H9 (cell line): ENCODE data around the gene DYNLRB1. TPM values are rescaled to one million over a fixed set of nuclear protein-coding genes. Genes with fewer than 3 reads are reported as not detected.

Experiments
- DNase-seq: peaks from one replicate; pipeline ENCODE4 v3.0.0-alpha.2; 2017
- H2AFZ ChIP-seq: one replicate; pipeline ENCODE4 v1.6.1; 2013; ENCODE audit warnings: mild to moderate bottlenecking, low read length, control low read depth, moderate library complexity
- H2AK5ac ChIP-seq: 2 replicates; pipeline ENCODE4 v1.6.1; 2013; ENCODE audit warnings: low read length, control low read depth, mixed read lengths; ENCODE audit not compliant: insufficient read length
- H2BK120ac ChIP-seq: one replicate; pipeline ENCODE4 v1.6.1; 2013; ENCODE audit warnings: low read depth, mild to moderate bottlenecking, low read length, control low read depth, inconsistent platforms; ENCODE audit not compliant: poor library complexity, severe bottlenecking
- H2BK12ac ChIP-seq: 2 replicates; pipeline ENCODE4 v1.6.1; 2013; ENCODE audit warnings: low read length, control low read depth, mixed read lengths, low read depth; ENCODE audit not compliant: insufficient read length
- H2BK15ac ChIP-seq: 2 replicates; pipeline ENCODE4 v1.6.1; 2013; ENCODE audit warnings: low read depth, low read length, control low read depth
- H2BK20ac ChIP-seq: one replicate; pipeline ENCODE4 v1.6.1; 2013; ENCODE audit warnings: low read depth, mild to moderate bottlenecking, low read length, control low read depth, inconsistent platforms; ENCODE audit not compliant: poor library complexity, severe bottlenecking
- H2BK5ac ChIP-seq: 2 replicates; pipeline ENCODE4 v1.6.1; 2013; ENCODE audit warnings: low read length, control low read depth, mixed read lengths; ENCODE audit not compliant: insufficient read length
- H3K14ac ChIP-seq: 2 replicates; pipeline ENCODE4 v1.6.1; 2013; ENCODE audit warnings: low read length, control low read depth; ENCODE audit not compliant: insufficient read depth
- H3K18ac ChIP-seq: 2 replicates; pipeline ENCODE4 v1.6.1; 2013; ENCODE audit warnings: low read depth, mild to moderate bottlenecking, mixed read lengths, low read length, control low read depth; ENCODE audit not compliant: insufficient read length
- H3K23ac ChIP-seq: 2 replicates; pipeline ENCODE4 v1.6.1; 2013; ENCODE audit warnings: low read length, control low read depth, mixed read lengths, low read depth; ENCODE audit not compliant: insufficient read length
- H3K23me2 ChIP-seq: 2 replicates; pipeline ENCODE4 v1.6.1; 2013; ENCODE audit warnings: low read depth, mild to moderate bottlenecking, mixed read lengths, low read length, control low read depth; ENCODE audit not compliant: insufficient read length, poor library complexity, severe bottlenecking
- H3K27ac ChIP-seq: 2 replicates; pipeline ENCODE4 v1.5.1; 2013; ENCODE audit warnings: low read length, control low read depth, mixed read lengths, low read depth; ENCODE audit not compliant: insufficient read length
- H3K27me3 ChIP-seq: 2 replicates; pipeline ENCODE4 v1.6.1; 2013; ENCODE audit warnings: low read length, control low read depth, inconsistent platforms; ENCODE audit not compliant: insufficient read depth
- H3K4ac ChIP-seq: 2 replicates; pipeline ENCODE4 v1.6.1; 2013; ENCODE audit warnings: low read depth, mild to moderate bottlenecking, control low read depth, inconsistent platforms, low read length, moderate library complexity
- H3K4me1 ChIP-seq: 2 replicates; pipeline ENCODE4 v1.6.1; 2013; ENCODE audit warnings: low read length, control low read depth, inconsistent platforms; ENCODE audit not compliant: insufficient read depth
- H3K4me2 ChIP-seq: 2 replicates; pipeline ENCODE4 v1.6.1; 2013; ENCODE audit warnings: low read length, control low read depth, mixed read lengths; ENCODE audit not compliant: insufficient read length, insufficient read depth
- H3K56ac ChIP-seq: 2 replicates; pipeline ENCODE4 v1.6.1; 2013; ENCODE audit warnings: low read depth, mild to moderate bottlenecking, mixed read lengths, low read length, control low read depth; ENCODE audit not compliant: insufficient read length
- H3K79me1 ChIP-seq: 2 replicates; pipeline ENCODE4 v1.6.1; 2013; ENCODE audit warnings: low read depth, mild to moderate bottlenecking, moderate library complexity, low read length, control low read depth, inconsistent platforms; ENCODE audit not compliant: insufficient read depth, poor library complexity, severe bottlenecking
- H3K79me2 ChIP-seq: 2 replicates; pipeline ENCODE4 v1.6.1; 2013; ENCODE audit warnings: low read length, control low read depth, inconsistent platforms; ENCODE audit not compliant: insufficient read depth
- H3K9ac ChIP-seq: 2 replicates; pipeline ENCODE4 v1.6.1; 2013; ENCODE audit warnings: low read length, control low read depth, mixed read lengths; ENCODE audit not compliant: insufficient read length; ENCODE audit errors: extremely low read depth
- H3K9me3 ChIP-seq: one replicate; pipeline ENCODE4 v1.6.1; 2013; ENCODE audit warnings: low read depth, low read length, inconsistent platforms; ENCODE audit not compliant: control insufficient read depth
- H3T11ph ChIP-seq: one replicate; pipeline ENCODE4 v1.6.1; 2013; ENCODE audit warnings: mild to moderate bottlenecking, low read length, control low read depth, inconsistent platforms
- H4K20me1 ChIP-seq: one replicate; pipeline ENCODE4 v1.6.1; 2013; ENCODE audit not compliant: control insufficient read depth, insufficient read length, insufficient read depth
- H4K5ac ChIP-seq: 2 replicates; pipeline ENCODE4 v1.6.1; 2013; ENCODE audit warnings: low read depth, mild to moderate bottlenecking, mixed read lengths, low read length, control low read depth; ENCODE audit not compliant: insufficient read length
- H4K8ac ChIP-seq: replicated peaks from 2 replicates; pipeline ENCODE4 v1.6.1; 2013; ENCODE audit warnings: low read length, control low read depth, mixed read lengths, low read depth; ENCODE audit not compliant: insufficient read length
- H4K91ac ChIP-seq: 2 replicates; pipeline ENCODE4 v1.6.1; 2013; ENCODE audit warnings: low read depth, mild to moderate bottlenecking, moderate library complexity, mixed read lengths, low read length, control low read depth; ENCODE audit not compliant: insufficient read length
- H3K27ac Mint-ChIP-seq, 3 experiments: 2 replicates in 2 of 3; 3 replicates in 1 of 3; pipeline ENCODE4 v1.8.0; 2020 to 2021; ENCODE audit warnings: mixed read lengths in 3 of 3, mild to moderate bottlenecking in 1 of 3, moderate library complexity in 1 of 3
- H3K27me3 Mint-ChIP-seq: 2 replicates; pipeline ENCODE4 v1.8.0; 2021; ENCODE audit warnings: low read depth, mild to moderate bottlenecking, moderate library complexity, mixed read lengths
- H3K36me3 Mint-ChIP-seq, 3 experiments: 2 replicates in 2 of 3; 3 replicates in 1 of 3; pipeline ENCODE4 v1.8.0; 2020 to 2021; ENCODE audit warnings: low read depth in 3 of 3, mixed read lengths in 3 of 3; ENCODE audit not compliant: insufficient read depth in 1 of 3
- H3K4me1 Mint-ChIP-seq, 2 experiments: 2 replicates each; pipeline ENCODE4 v1.8.0; 2020; ENCODE audit warnings: mixed read lengths in 2 of 2
- H3K4me3 Mint-ChIP-seq, 2 experiments: 2 replicates in 1 of 2; 3 replicates in 1 of 2; pipeline ENCODE4 v1.8.0; 2020 to 2021; ENCODE audit warnings: mild to moderate bottlenecking in 2 of 2, mixed read lengths in 2 of 2, moderate library complexity in 1 of 2
- H3K9me3 Mint-ChIP-seq, 2 experiments: 2 replicates in 1 of 2; 3 replicates in 1 of 2; pipeline ENCODE4 v1.8.0; 2020; ENCODE audit warnings: mild to moderate bottlenecking in 2 of 2, mixed read lengths in 2 of 2, moderate library complexity in 1 of 2
- CTCF ChIP-seq: fragments of 200-600 bp; sonication (generic); conservative IDR thresholded peaks from 3 replicates; pipeline ENCODE4 v1.8.0; 2021; ENCODE audit warnings: antibody characterized with exemption, mild to moderate bottlenecking
- WGBS: extraction: QIAGEN DNeasy Blood & Tissue Kit; methylation state at CpG from one replicate; pipeline ENCODE4 v1.1.7; 2013; ENCODE audit warnings: missing lambda C conversion rate, low lambda C conversion rate, mixed read lengths; ENCODE audit not compliant: insufficient read length; ENCODE audit errors: extremely low coverage; 5-methylcytosine and 5-hydroxymethylcytosine counted together
- total RNA-seq: library from RNA; stranded (reverse); gene quantifications from 2 replicates; pipeline ENCODE4 v1.2.1, GENCODE V29; 2021

DYNLRB1 gene
- total RNA-seq, 1 experiment from 2014 or later: 200 TPM

- Histone ChIP-seq H4K20me1 (no peaks in the 10 kb centered on the region), H3T11ph (no peak overlapping the region), H3K79me2 (no peaks in the 10 kb centered on the region), H3K9ac (no peak overlapping the region), H2BK15ac (no peak overlapping the region), H2BK20ac (no peak overlapping the region), H3K18ac (no peak overlapping the region), H3K14ac (no peak overlapping the region), H3K79me1 (no peaks in the 10 kb centered on the region), H3K23me2 (peaks cover 5% of the 10 kb centered on the region), H3K56ac (no peak overlapping the region), H2AK5ac (no peak overlapping the region), H2BK120ac (no peak overlapping the region), H2AFZ (no peak overlapping the region), H4K8ac (no peak overlapping the region), H3K4me2 (no peak overlapping the region), H3K4me1 (no peaks in the 10 kb centered on the region), H3K9me3 (no peaks in the 10 kb centered on the region), H3K27ac (no peak overlapping the region), H3K27me3 (no peaks in the 10 kb centered on the region), H2BK12ac (no peak overlapping the region), H4K5ac (no peak overlapping the region), H4K91ac (no peak overlapping the region), H2BK5ac (no peak overlapping the region), H3K23ac (no peak overlapping the region), H3K4ac (no peak overlapping the region)
- DNase-seq: no peak
- no peak overlapping the region for H3K27ac Mint-ChIP-seq
- H3K36me3 Mint-ChIP-seq: peaks cover 0 to 36% (median 24%) of the 10 kb centered on the region in 3 experiments; a peak in 5 of 7 replicates
- no peaks in the 10 kb centered on the region; a peak in 1 of 5 replicates for H3K9me3 Mint-ChIP-seq
- H3K4me1 Mint-ChIP-seq: peaks cover 14 to 20% of the 10 kb centered on the region in 2 experiments
- WGBS: no CpG with 5 or more reads among the region's 1 CpG
- no peak for TF ChIP-seq CTCF
- no peaks in the 10 kb centered on the region for H3K27me3 Mint-ChIP-seq
- H3K4me3 Mint-ChIP-seq: no peak overlapping the region
Observed at GRCh38 chr20:34510575-34510974, 5.6 kb upstream of the DYNLRB1 start.
